Neural cell (in vitro differentiated cells): ENCODE results near the gene HSPB2. TPM values are rescaled to one million over a fixed set of nuclear protein-coding genes. Genes with fewer than 3 reads are reported as not detected.
"Not testable (repeated sequence)": the region's sequence is repeated elsewhere in the genome, so short reads cannot be mapped to it uniquely, and the experiment has no call there.

Source experiments
- H2AFZ ChIP-seq: fragments of 200-600, 300-800 bp; sonication (generic), shearing (Covaris generic); 2 replicates; pipeline ENCODE4 v1.6.0; 2014; ENCODE audit warnings: low read depth, mild to moderate bottlenecking, antibody characterized with exemption, low read length, moderate library complexity
- H3F3A ChIP-seq: fragments of 200-600 bp; shearing (Covaris generic); 2 replicates; pipeline ENCODE4 v1.6.1; 2016; ENCODE audit warnings: mild to moderate bottlenecking, moderate library complexity, mixed read lengths, antibody characterized with exemption, low read length; ENCODE audit not compliant: insufficient read depth, poor library complexity, severe bottlenecking
- H3K27ac ChIP-seq: fragments of 200-600, 300-800 bp; sonication (generic), shearing (Covaris generic); 2 replicates; pipeline ENCODE4 v1.5.1; 2014; ENCODE audit warnings: mild to moderate bottlenecking, low read length, moderate library complexity
- H3K27me3 ChIP-seq: fragments of 300-800, 200-600 bp; sonication (generic), shearing (Covaris generic); 2 replicates; pipeline ENCODE4 v1.6.0; 2014; ENCODE audit warnings: mild to moderate bottlenecking, low read depth, low read length, moderate library complexity; ENCODE audit not compliant: insufficient read depth
- H3K36me3 ChIP-seq: fragments of 300-800, 200-600 bp; sonication (generic), shearing (Covaris generic); 2 replicates; pipeline ENCODE4 v1.5.1; 2014; ENCODE audit warnings: mild to moderate bottlenecking, antibody characterized with exemption, low read length, moderate library complexity; ENCODE audit not compliant: insufficient read depth
- H3K4me2 ChIP-seq: fragments of 300-800, 200-600 bp; sonication (generic), shearing (Covaris generic); 2 replicates; pipeline ENCODE4 v1.6.0; 2014; ENCODE audit warnings: mild to moderate bottlenecking, low read length
- H3K4me3 ChIP-seq: fragments of 300-800, 200-600 bp; sonication (generic), shearing (Covaris generic); 2 replicates; pipeline ENCODE4 v1.5.1; 2014; ENCODE audit warnings: mild to moderate bottlenecking, low read length, moderate library complexity
- H3K79me2 ChIP-seq: fragments of 200-600 bp; shearing (Covaris generic); replicated peaks from 2 replicates; pipeline ENCODE4 v1.6.0; 2014; ENCODE audit warnings: mild to moderate bottlenecking, low read length, moderate library complexity; ENCODE audit not compliant: insufficient read depth
- H3K9ac ChIP-seq: fragments of 300-800, 200-600 bp; sonication (generic), shearing (Covaris generic); 2 replicates; pipeline ENCODE4 v1.6.1; 2016; ENCODE audit warnings: mild to moderate bottlenecking, low read length, mixed read lengths
- H3K9me2 ChIP-seq: fragments of 200-600 bp; shearing (Covaris generic); 2 replicates; pipeline ENCODE4 v1.6.1; 2016; ENCODE audit warnings: mild to moderate bottlenecking, low read length, mixed read lengths; ENCODE audit not compliant: insufficient read depth
- H3K9me3 ChIP-seq: fragments of 200-600, 300-800 bp; sonication (generic), shearing (Covaris generic); 2 replicates; pipeline ENCODE4 v1.6.1; 2016; ENCODE audit warnings: mild to moderate bottlenecking, mixed run types, low read length, moderate library complexity, mixed read lengths
- H4K20me1 ChIP-seq: fragments of 200-600 bp; shearing (Covaris generic); 2 replicates; pipeline ENCODE4 v1.6.1; 2016; ENCODE audit warnings: mild to moderate bottlenecking, mixed run types; ENCODE audit not compliant: insufficient read depth
- CTCF ChIP-seq: fragments of 450-650 bp; IDR thresholded peaks from 2 replicates; pipeline ENCODE4 v1.5.1; 2014; ENCODE audit warnings: antibody characterized with exemption, mild to moderate bottlenecking, moderate library complexity; ENCODE audit not compliant: poor library complexity, severe bottlenecking
- EP300 ChIP-seq: fragments of 450-650 bp; conservative IDR thresholded peaks from 2 replicates; pipeline ENCODE4 v1.6.1; 2014; ENCODE audit warnings: antibody characterized with exemption, mild to moderate bottlenecking, moderate library complexity; ENCODE audit not compliant: poor library complexity, severe bottlenecking
- EZH2 ChIP-seq: fragments of 200-600, 300-800 bp; shearing (Covaris generic), sonication (generic); IDR thresholded peaks from 2 replicates; pipeline ENCODE4 v1.6.1; 2014; ENCODE audit warnings: antibody characterized with exemption, low read length, borderline replicate concordance, mild to moderate bottlenecking; ENCODE audit not compliant: insufficient read depth, poor library complexity, severe bottlenecking
- MXI1 ChIP-seq: fragments of 450-650 bp; conservative IDR thresholded peaks from 2 replicates; pipeline ENCODE4 v1.6.1; 2014; ENCODE audit warnings: antibody characterized with exemption, mild to moderate bottlenecking; ENCODE audit not compliant: poor library complexity, severe bottlenecking
- POLR2AphosphoS5 ChIP-seq: IDR thresholded peaks from 2 replicates; pipeline ENCODE4 v1.6.1; 2012
- RAD21 ChIP-seq: fragments of 450-650 bp; conservative IDR thresholded peaks from 2 replicates; pipeline ENCODE4 v1.6.1; 2014; ENCODE audit warnings: antibody characterized with exemption, mild to moderate bottlenecking, moderate library complexity
- REST ChIP-seq: IDR thresholded peaks from 2 replicates; pipeline ENCODE4 v1.6.1; 2012; ENCODE audit warnings: borderline replicate concordance
- SMC3 ChIP-seq: fragments of 450-650 bp; conservative IDR thresholded peaks from 2 replicates; pipeline ENCODE4 v1.6.1; 2014; ENCODE audit warnings: antibody characterized with exemption, mild to moderate bottlenecking, moderate library complexity; ENCODE audit not compliant: poor library complexity
- TAF1 ChIP-seq: IDR thresholded peaks from 2 replicates; pipeline ENCODE4 v1.6.1; 2012; ENCODE audit warnings: low read depth
- polyA plus RNA-seq: library from polyadenylated mRNA; depleted of rRNA; stranded (reverse); fragments of >200 nt; gene quantifications from 2 replicates; pipeline ENCODE4 v1.2.3, GENCODE V29; 2014

Gene HSPB2
- polyA plus RNA-seq, 1 donor from 2014 or later = not detected

GRCh38 chr11:111882202-111882601, 30.3 kb upstream of the HSPB2 start:
- Histone ChIP-seq H4K20me1 (no peaks in the 10 kb centered on the region), H3K36me3 (no peaks in the 10 kb centered on the region), H3K79me2 (no peaks in the 10 kb centered on the region), H3K9me3 (no peaks in the 10 kb centered on the region), H2AFZ (no peak overlapping the region), H3F3A (peaks cover 6% of the 10 kb centered on the region), H3K27me3 (no peaks in the 10 kb centered on the region), H3K9me2 (no peaks in the 10 kb centered on the region), H3K4me2 (no peak overlapping the region), H3K27ac (no peak overlapping the region), H3K4me3 (no peak overlapping the region), H3K9ac (no peak overlapping the region)
- TF ChIP-seq RAD21 = no peak
- no peak for TF ChIP-seq EP300
- TF ChIP-seq CTCF = no peak
- TF ChIP-seq SMC3 = no peak
- no peak for TF ChIP-seq TAF1
- no peak for TF ChIP-seq REST
- no peak for TF ChIP-seq MXI1
- no peak for TF ChIP-seq POLR2AphosphoS5
- no peak for TF ChIP-seq EZH2

GRCh38 chr11:111885053-111885452, 27.5 kb upstream of the HSPB2 start:
- H3K79me2 ChIP-seq, H3K9me2 ChIP-seq, H3K4me3 ChIP-seq: not testable (repeated sequence)

DNA sequence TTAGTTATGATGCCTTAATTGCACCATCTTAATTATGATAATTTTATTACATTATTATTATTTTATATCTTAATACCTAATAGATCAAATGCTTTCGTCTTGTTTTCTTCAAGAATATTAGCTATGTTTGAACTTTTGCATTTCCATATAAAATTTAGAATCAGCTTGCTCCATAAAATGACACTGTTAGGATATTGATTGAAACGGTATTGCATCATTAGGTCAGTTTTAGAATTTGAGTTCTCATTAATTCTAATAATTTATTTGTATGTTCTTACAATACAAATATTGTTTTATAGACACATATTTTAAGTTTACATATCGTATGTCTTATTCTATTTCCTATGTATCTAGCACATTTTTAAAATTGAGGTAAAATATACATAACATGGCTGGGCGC, 26.5 kb upstream of the HSPB2 start:
- Histone ChIP-seq H3K9me3 (no peaks in the 10 kb centered on the region), H2AFZ (no peak overlapping the region), H3K9me2 (no peaks in the 10 kb centered on the region), H3F3A (no peaks in the 10 kb centered on the region), H3K4me3 (no peak overlapping the region), H3K79me2 (no peaks in the 10 kb centered on the region), H3K9ac (no peak overlapping the region), H4K20me1 (no peaks in the 10 kb centered on the region), H3K4me2 (no peak overlapping the region), H3K27ac (no peak overlapping the region), H3K27me3 (no peaks in the 10 kb centered on the region), H3K36me3 (no peaks in the 10 kb centered on the region)
- TF ChIP-seq RAD21 (no peak), MXI1 (no peak), REST (no peak), SMC3 (no peak), POLR2AphosphoS5 (no peak), EZH2 (no peak), CTCF (no peak), TAF1 (no peak), EP300 (no peak)

More at GRCh38 chr11:111885053-111885452, 27.5 kb upstream of the HSPB2 start:
- not testable (repeated sequence) for H4K20me1 ChIP-seq, H3K9ac ChIP-seq, H3F3A ChIP-seq, H3K36me3 ChIP-seq, H3K27me3 ChIP-seq, H3K4me2 ChIP-seq, H3K27ac ChIP-seq, H2AFZ ChIP-seq, H3K9me3 ChIP-seq
